Astrocyte (in vitro differentiated cells and primary cell): ENCODE results near the gene BAZ1B. TPM values are rescaled to one million over a fixed set of nuclear protein-coding genes. Genes with fewer than 3 reads are reported as not detected.

Source experiments
- DNase-seq: peaks from one replicate; pipeline ENCODE4 v3.0.0-alpha.2; 2010; ENCODE audit warnings: low read depth
- FAIRE-seq: peaks from 2 replicates; lab custom pipeline; 2011; peaks lifted over from hg19 to GRCh38; lab: Jason Lieb, UNC
- H2AFZ ChIP-seq: 2 replicates; pipeline ENCODE4 v1.6.0; 2012; ENCODE audit warnings: low read depth, low read length, inconsistent platforms
- H3K27ac ChIP-seq: 2 replicates; pipeline ENCODE4 v1.5.1; 2011; ENCODE audit warnings: low read depth, low read length, inconsistent platforms
- H3K27me3 ChIP-seq: 2 replicates; pipeline ENCODE4 v1.6.0; 2011; ENCODE audit warnings: low read length, inconsistent platforms; ENCODE audit not compliant: insufficient read depth
- H3K36me3 ChIP-seq: 2 replicates; pipeline ENCODE4 v1.5.1; 2011; ENCODE audit warnings: low read length, inconsistent platforms; ENCODE audit not compliant: insufficient read depth
- H3K4me1 ChIP-seq: 2 replicates; pipeline ENCODE4 v1.5.1; 2011; ENCODE audit warnings: low read length, inconsistent platforms; ENCODE audit not compliant: insufficient read depth
- H3K4me2 ChIP-seq: 2 replicates; pipeline ENCODE4 v1.6.0; 2012; ENCODE audit warnings: low read length, inconsistent platforms
- H3K4me3 ChIP-seq: 2 replicates; pipeline ENCODE4 v1.5.1; 2011; ENCODE audit warnings: low read depth, mild to moderate bottlenecking, low read length, inconsistent platforms; ENCODE audit not compliant: insufficient read depth
- H3K79me2 ChIP-seq: 2 replicates; pipeline ENCODE4 v1.6.0; 2012; ENCODE audit warnings: mild to moderate bottlenecking, low read length, inconsistent platforms; ENCODE audit not compliant: insufficient read depth
- H3K9ac ChIP-seq: 2 replicates; pipeline ENCODE4 v1.6.0; 2012; ENCODE audit warnings: mild to moderate bottlenecking, low read length, inconsistent platforms
- H3K9me3 ChIP-seq: 2 replicates; pipeline ENCODE4 v1.5.1; 2012; ENCODE audit warnings: low read depth, mild to moderate bottlenecking, low read length, inconsistent platforms; ENCODE audit not compliant: insufficient read depth
- H4K20me1 ChIP-seq: 2 replicates; pipeline ENCODE4 v1.6.0; 2012; ENCODE audit warnings: low read length, inconsistent platforms; ENCODE audit not compliant: insufficient read depth
- H3K27ac Mint-ChIP-seq: one replicate; pipeline ENCODE4 v1.8.0; 2021; ENCODE audit warnings: mild to moderate bottlenecking, mixed read lengths; ENCODE audit not compliant: unreplicated experiment
- H3K27me3 Mint-ChIP-seq: one replicate; pipeline ENCODE4 v1.8.0; 2021; ENCODE audit warnings: low read depth, mixed read lengths; ENCODE audit not compliant: unreplicated experiment
- H3K36me3 Mint-ChIP-seq: one replicate; pipeline ENCODE4 v1.8.0; 2021; ENCODE audit warnings: low read depth, mixed read lengths; ENCODE audit not compliant: unreplicated experiment
- H3K4me1 Mint-ChIP-seq: one replicate; pipeline ENCODE4 v1.8.0; 2021; ENCODE audit warnings: low read depth, mixed read lengths; ENCODE audit not compliant: unreplicated experiment
- H3K4me3 Mint-ChIP-seq: one replicate; pipeline ENCODE4 v1.8.0; 2021; ENCODE audit warnings: mild to moderate bottlenecking, moderate library complexity, mixed read lengths; ENCODE audit not compliant: unreplicated experiment
- H3K9me3 Mint-ChIP-seq: one replicate; pipeline ENCODE4 v1.8.0; 2021; ENCODE audit warnings: mild to moderate bottlenecking, mixed read lengths; ENCODE audit not compliant: unreplicated experiment
- CTCF ChIP-seq: IDR thresholded peaks from 2 replicates; pipeline ENCODE4 v1.5.1; 2011; ENCODE audit warnings: low read depth, mild to moderate bottlenecking, inconsistent platforms, low read length, moderate library complexity; ENCODE audit not compliant: insufficient read depth
- EZH2 ChIP-seq: IDR thresholded peaks from 2 replicates; pipeline ENCODE4 v1.6.1; 2012; ENCODE audit warnings: mild to moderate bottlenecking, low read length, inconsistent platforms; ENCODE audit not compliant: insufficient read depth
- total RNA-seq: library from RNA; stranded (reverse); gene quantifications from 2 replicates; pipeline ENCODE4 v1.2.1, GENCODE V29; 2021

The BAZ1B gene
- total RNA-seq, 1 donor from 2014 or later, result 62.5 TPM

- Histone ChIP-seq H2AFZ (no peak overlapping the region), H3K4me1 (peaks cover 11% of the 10 kb centered on the region), H3K9ac (no peak overlapping the region), H3K79me2 (peaks cover 81% of the 10 kb centered on the region), H3K27me3 (no peaks in the 10 kb centered on the region), H3K4me2 (peak overlapping the region; percentile 92), H4K20me1 (peaks cover 64% of the 10 kb centered on the region), H3K9me3 (no peaks in the 10 kb centered on the region), H3K27ac (no peak overlapping the region), H3K4me3 (peak overlapping the region; percentile 9), H3K36me3 (peaks cover 13% of the 10 kb centered on the region)
- peaks cover 13% of the 10 kb centered on the region for H3K36me3 Mint-ChIP-seq
- DNase-seq (no peak), FAIRE-seq (peak; percentile 26)
- peak overlapping the region; percentile 78 for H3K4me3 Mint-ChIP-seq
- peaks cover 22% of the 10 kb centered on the region for H3K4me1 Mint-ChIP-seq
- no peaks in the 10 kb centered on the region for H3K9me3 Mint-ChIP-seq
- no peak overlapping the region for H3K27ac Mint-ChIP-seq
- H3K27me3 Mint-ChIP-seq, result no peaks in the 10 kb centered on the region
- TF ChIP-seq CTCF (no peak), EZH2 (no peak)
These were observed 3.6 kb downstream of the BAZ1B start for GRCh38 chr7:73518470-73518869.

GRCh38 chr7:73517241-73517995, 4.7 kb downstream of the BAZ1B start:
- H3K9me3 Mint-ChIP-seq, result no peaks in the 10 kb centered on the region
- H3K9me3 ChIP-seq, result no peaks in the 10 kb centered on the region
- H3K4me1 Mint-ChIP-seq, result peaks cover 19% of the 10 kb centered on the region
- no peak overlapping the region for H3K27ac Mint-ChIP-seq
- peaks cover 92% of the 10 kb centered on the region for H3K79me2 ChIP-seq
- H3K4me1 ChIP-seq, result peaks cover 11% of the 10 kb centered on the region
- no peak overlapping the region for H3K4me3 ChIP-seq
- H3K9ac ChIP-seq, result no peak overlapping the region
- no peak overlapping the region for H3K27ac ChIP-seq
- no peaks in the 10 kb centered on the region for H3K27me3 Mint-ChIP-seq
- no peaks in the 10 kb centered on the region for H3K27me3 ChIP-seq
- peaks cover 17% of the 10 kb centered on the region for H3K36me3 ChIP-seq
- peaks cover 16% of the 10 kb centered on the region for H3K36me3 Mint-ChIP-seq
- no peak for FAIRE-seq
- H3K4me3 Mint-ChIP-seq, result peak overlapping the region; percentile 1
- peaks cover 74% of the 10 kb centered on the region for H4K20me1 ChIP-seq
- H3K4me2 ChIP-seq, result no peak overlapping the region
- no peak for DNase-seq
- no peak overlapping the region for H2AFZ ChIP-seq
- TF ChIP-seq EZH2 (no peak), CTCF (no peak)

- peaks cover 80% of the 10 kb centered on the region for H4K20me1 ChIP-seq
- no peak overlapping the region for H2AFZ ChIP-seq
- no peaks in the 10 kb centered on the region for H3K9me3 Mint-ChIP-seq
- peaks cover 98% of the 10 kb centered on the region for H3K79me2 ChIP-seq
- DNase-seq, result no peak
- TF ChIP-seq CTCF (no peak), EZH2 (no peak)
- H3K36me3 Mint-ChIP-seq, result peaks cover 18% of the 10 kb centered on the region
- H3K27me3 ChIP-seq, result no peaks in the 10 kb centered on the region
- H3K4me1 ChIP-seq, result peaks cover 8% of the 10 kb centered on the region
- H3K27ac ChIP-seq, result no peak overlapping the region
- no peak overlapping the region for H3K4me2 ChIP-seq
- H3K4me1 Mint-ChIP-seq, result peaks cover 15% of the 10 kb centered on the region
- no peak overlapping the region for H3K9ac ChIP-seq
- FAIRE-seq, result no peak
- peaks cover 26% of the 10 kb centered on the region for H3K36me3 ChIP-seq
- no peak overlapping the region for H3K4me3 ChIP-seq
- no peaks in the 10 kb centered on the region for H3K9me3 ChIP-seq
- H3K4me3 Mint-ChIP-seq, result no peak overlapping the region
- H3K27ac Mint-ChIP-seq, result no peak overlapping the region
- no peaks in the 10 kb centered on the region for H3K27me3 Mint-ChIP-seq
These were observed 6.9 kb downstream of the BAZ1B start for GRCh38 chr7:73515178-73515577.
